Cerebellar nuclear complex (tissue), 1 donor: ENCODE results near the gene GATC.

Source experiments
- DNase-seq, 2 experiments: peaks; one replicate each; lab custom pipeline; 2025; lab: John Stamatoyannopoulos, UW

GATC gene

DNA sequence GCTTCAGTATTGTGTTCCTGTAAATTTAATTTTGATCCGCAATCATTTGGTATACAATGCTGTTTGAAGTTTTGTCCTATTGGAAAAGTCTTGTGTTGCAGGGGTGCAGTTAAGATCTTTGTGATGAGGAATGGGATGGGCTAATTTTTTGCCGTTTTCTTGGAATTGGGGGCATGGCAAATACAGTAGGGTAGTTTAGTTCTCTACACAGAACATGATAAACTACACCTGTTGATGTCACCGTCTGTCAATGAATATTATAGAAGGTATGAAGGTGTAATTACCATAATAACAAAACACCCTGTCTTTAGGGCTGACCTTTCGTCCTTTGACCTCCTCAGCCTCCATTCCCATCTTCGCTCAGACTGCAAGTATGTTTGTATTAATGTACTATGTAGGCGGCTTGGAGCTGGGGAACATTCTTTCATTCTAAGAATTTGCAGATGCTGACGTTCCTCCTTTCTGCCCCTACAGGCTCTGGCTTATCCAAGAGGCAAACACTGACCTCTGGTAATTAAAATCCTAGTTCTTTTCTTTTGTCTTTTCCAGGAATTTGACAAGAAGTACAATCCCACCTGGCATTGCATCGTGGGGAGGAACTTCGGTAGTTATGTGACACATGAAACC, 51.4 kb downstream of the GATC start:
- DNase-seq, result no peak

DNA sequence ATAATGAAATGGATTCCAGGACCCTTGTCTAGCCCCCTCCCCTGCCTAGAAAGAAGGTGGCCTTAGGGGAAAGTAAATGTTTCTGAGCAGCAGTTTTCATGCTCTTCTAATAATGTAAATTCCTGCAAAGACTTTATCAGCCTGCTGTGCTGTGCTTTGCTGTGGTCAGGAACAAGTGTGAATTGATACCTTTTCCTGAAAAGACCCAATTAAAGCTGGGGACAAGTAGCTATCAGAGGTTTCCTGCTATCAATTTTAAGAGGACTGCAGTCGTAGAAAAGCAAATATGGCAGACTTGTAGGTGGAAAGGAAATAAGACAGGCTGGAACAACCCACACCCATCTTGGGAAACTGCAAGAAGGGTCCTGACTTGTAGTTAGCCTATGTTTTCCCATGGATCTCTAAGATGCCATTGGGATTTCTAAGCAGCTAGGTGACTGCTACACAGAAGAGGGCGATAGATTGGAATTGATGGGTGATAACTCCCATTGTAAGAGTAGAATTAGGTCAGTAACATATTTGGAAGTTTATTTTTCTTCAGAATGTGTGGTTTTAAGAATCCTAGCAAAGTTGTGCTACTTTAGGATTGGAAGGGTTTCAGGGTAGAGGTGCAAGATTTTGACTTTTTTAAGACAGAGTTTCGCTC, 52.7 kb downstream of the GATC start:
- no peak for DNase-seq

DNA sequence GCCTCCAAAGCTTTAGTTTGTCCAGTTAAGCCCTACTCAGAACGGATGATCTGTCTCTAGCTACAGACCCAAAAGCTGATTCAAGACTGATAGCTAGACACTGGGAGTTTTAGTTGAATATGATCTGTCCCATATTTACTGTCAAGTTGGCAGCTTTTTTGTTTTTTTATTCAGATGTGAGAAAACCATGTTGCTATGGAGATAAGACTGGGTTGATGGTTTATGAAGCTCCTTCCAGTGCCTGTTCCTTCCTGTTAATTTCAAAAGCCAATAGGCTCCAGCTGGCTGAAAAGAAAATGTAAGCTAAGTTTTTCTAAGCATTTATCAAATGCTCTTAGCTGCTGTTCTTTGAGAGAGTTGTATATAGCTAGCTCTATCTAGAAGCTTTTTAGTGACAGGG, 54.3 kb downstream of the GATC start:
- no peak for DNase-seq

DNA sequence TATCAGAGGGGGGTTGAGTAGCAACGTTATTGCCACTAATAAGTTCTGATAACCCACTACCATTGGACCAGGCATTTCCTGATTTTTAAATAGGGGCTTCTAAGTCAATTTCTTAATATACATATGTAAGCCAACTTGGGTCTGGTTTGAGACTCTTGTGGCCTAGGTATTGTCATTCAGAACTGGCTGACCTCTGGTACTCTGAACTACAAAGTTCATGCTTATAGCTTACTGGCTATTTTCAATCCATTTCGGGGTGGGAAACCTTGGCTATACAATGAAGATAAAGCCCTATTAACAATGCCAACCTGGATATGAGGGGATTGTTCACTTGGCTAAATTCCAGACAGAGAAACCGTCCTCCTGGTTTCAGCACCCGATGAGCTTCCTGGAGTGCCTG, 58.3 kb downstream of the GATC start:
- no peak for DNase-seq

DNA sequence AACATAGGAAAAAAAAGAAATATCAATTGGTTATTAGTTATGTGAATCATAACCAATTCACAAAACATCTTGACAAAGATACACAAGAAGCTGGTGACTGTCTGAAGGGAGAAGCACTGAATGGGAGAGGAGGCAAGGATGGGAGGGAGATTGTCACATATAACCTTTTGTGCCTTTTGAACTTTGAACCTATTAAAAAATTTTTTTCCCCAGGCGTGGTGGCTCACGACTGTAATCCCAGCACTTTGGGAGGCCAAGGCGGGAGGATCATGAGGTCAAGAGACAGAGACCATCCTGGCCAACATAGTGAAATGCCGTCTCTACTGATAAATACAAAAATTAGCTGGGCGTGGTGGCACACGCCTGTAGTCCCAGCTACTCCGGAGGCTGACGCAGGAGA, 62.3 kb downstream of the GATC start:
- DNase-seq, result no peak
